ENCODE measurements around the gene CEP63.

CEP63 gene

GRCh38 chr3:134610432-134611385, 124.9 kb downstream of the CEP63 start:
- no peak for DNase-seq

- DNase-seq = no peak
These were observed 125.7 kb downstream of the CEP63 start for GRCh38 chr3:134611516-134611915.

GRCh38 chr3:134613006-134613520, 127.2 kb downstream of the CEP63 start:
- DNase-seq = no peak

GRCh38 chr3:134614955-134615354, 129.1 kb downstream of the CEP63 start:
- DNase-seq = no peak

GRCh38 chr3:134615743-134616142, 129.9 kb downstream of the CEP63 start:
- no peak for DNase-seq

- DNase-seq = no peak
These were observed 132.0 kb downstream of the CEP63 start for GRCh38 chr3:134617608-134618477.

- DNase-seq = no peak
These were observed 132.8 kb downstream of the CEP63 start for GRCh38 chr3:134618478-134619300.

GRCh38 chr3:134619301-134619615, 133.4 kb downstream of the CEP63 start:
- DNase-seq = peak; percentile 54

- no peak for DNase-seq
These were observed 134.1 kb downstream of the CEP63 start for GRCh38 chr3:134619884-134620445.

- no peak for DNase-seq
These were observed 134.7 kb downstream of the CEP63 start for GRCh38 chr3:134620476-134621115.

GRCh38 chr3:134621854-134622253, 136.0 kb downstream of the CEP63 start:
- no peak for DNase-seq

GRCh38 chr3:134622806-134623365, 137.0 kb downstream of the CEP63 start:
- no peak for DNase-seq

- DNase-seq = no peak
These were observed 137.9 kb downstream of the CEP63 start for GRCh38 chr3:134623615-134624245.
